GM19351 (cell line): ENCODE data around the gene SREBF1.
A peak's percentile ranks its signal among the peaks of the same experiment; 100 is the strongest.

Experiments used
- ATAC-seq: cut with Tn5 transposase; IDR thresholded peaks from one replicate; pipeline ENCODE4 v1.9.1; 2021; ENCODE audit warnings: mild to moderate bottlenecking, moderate library complexity; ENCODE audit not compliant: unreplicated experiment

Gene SREBF1

GRCh38 chr17:17859909-17860765 lies 23.4 kb upstream of the SREBF1 start:
- ATAC-seq: no peak

- no peak for ATAC-seq
These were observed 20.7 kb upstream of the SREBF1 start for GRCh38 chr17:17857496-17857895.

- ATAC-seq: no peak
These were observed 19.6 kb upstream of the SREBF1 start for GRCh38 chr17:17856386-17856785.

GRCh38 chr17:17855976-17856375 lies 19.2 kb upstream of the SREBF1 start:
- no peak for ATAC-seq

GRCh38 chr17:17853811-17854447 lies 17.1 kb upstream of the SREBF1 start:
- ATAC-seq: no peak

GRCh38 chr17:17852930-17853329 lies 16.1 kb upstream of the SREBF1 start:
- ATAC-seq: no peak

- ATAC-seq: no peak
These were observed 14.6 kb upstream of the SREBF1 start for GRCh38 chr17:17851103-17852002.

- no peak for ATAC-seq
These were observed 13.1 kb upstream of the SREBF1 start for GRCh38 chr17:17849845-17850373.

GRCh38 chr17:17849147-17849820 lies 12.5 kb upstream of the SREBF1 start:
- ATAC-seq: peak; percentile 82

- ATAC-seq: no peak
These were observed 11.7 kb upstream of the SREBF1 start for GRCh38 chr17:17848311-17849082.

GRCh38 chr17:17847726-17848125 lies 10.9 kb upstream of the SREBF1 start:
- ATAC-seq: no peak

GRCh38 chr17:17847118-17847689 lies 10.4 kb upstream of the SREBF1 start:
- ATAC-seq: no peak

GRCh38 chr17:17846645-17847044 lies 9.9 kb upstream of the SREBF1 start:
- no peak for ATAC-seq

- no peak for ATAC-seq
These were observed 9.2 kb upstream of the SREBF1 start for GRCh38 chr17:17846003-17846402.

- ATAC-seq: no peak
These were observed 8.4 kb upstream of the SREBF1 start for GRCh38 chr17:17845046-17845775.

GRCh38 chr17:17844500-17844899 lies 7.7 kb upstream of the SREBF1 start:
- no peak for ATAC-seq

GRCh38 chr17:17844079-17844478 lies 7.3 kb upstream of the SREBF1 start:
- no peak for ATAC-seq

GRCh38 chr17:17843096-17843495 lies 6.3 kb upstream of the SREBF1 start:
- no peak for ATAC-seq
